HG02588 (cell line): ENCODE measurements around the gene LSG1.

Experiments used
- ATAC-seq: cut with Tn5 transposase; IDR thresholded peaks from one replicate; pipeline ENCODE4 v1.9.1; 2021; ENCODE audit warnings: mild to moderate bottlenecking, moderate library complexity; ENCODE audit not compliant: unreplicated experiment

LSG1 gene

GRCh38 chr3:194671900-194672808 is at the start of gene LSG1:
Gene LSG1, minus strand, starts transcription at chr3:194672191. Its CDS starts 29 bp downstream, at chr3:194672162.
- peak; percentile 83 for ATAC-seq

- ATAC-seq = no peak
These were observed 48.1 kb upstream of the LSG1 start for GRCh38 chr3:194720048-194720447.

- ATAC-seq = no peak
These were observed 46.1 kb upstream of the LSG1 start for GRCh38 chr3:194718079-194718478.

GRCh38 chr3:194715022-194715800 is 43.2 kb upstream of the LSG1 start:
- ATAC-seq = no peak

GRCh38 chr3:194714564-194714963 is 42.6 kb upstream of the LSG1 start:
- no peak for ATAC-seq

- no peak for ATAC-seq
These were observed 42.1 kb upstream of the LSG1 start for GRCh38 chr3:194714137-194714455.

- no peak for ATAC-seq
These were observed 41.5 kb upstream of the LSG1 start for GRCh38 chr3:194713299-194714136.

GRCh38 chr3:194711913-194712312 is 39.9 kb upstream of the LSG1 start:
- ATAC-seq = no peak

GRCh38 chr3:194711286-194711685 is 39.3 kb upstream of the LSG1 start:
- no peak for ATAC-seq

- no peak for ATAC-seq
These were observed 35.2 kb upstream of the LSG1 start for GRCh38 chr3:194707147-194707540.

- ATAC-seq = no peak
These were observed 33.8 kb upstream of the LSG1 start for GRCh38 chr3:194705761-194706160.

GRCh38 chr3:194705227-194705626 is 33.2 kb upstream of the LSG1 start:
- ATAC-seq = no peak

- no peak for ATAC-seq
These were observed 30.6 kb upstream of the LSG1 start for GRCh38 chr3:194702545-194702944.

GRCh38 chr3:194696702-194697101 is 24.7 kb upstream of the LSG1 start:
- ATAC-seq = no peak

- peak; percentile 78 for ATAC-seq
These were observed 19.7 kb upstream of the LSG1 start for GRCh38 chr3:194691481-194692283.

GRCh38 chr3:194690501-194691372 is 18.7 kb upstream of the LSG1 start:
- ATAC-seq = no peak

GRCh38 chr3:194689493-194689944 is 17.5 kb upstream of the LSG1 start:
- no peak for ATAC-seq

- ATAC-seq = no peak
These were observed 17.0 kb upstream of the LSG1 start for GRCh38 chr3:194688946-194689345.

GRCh38 chr3:194688200-194688740 is 16.3 kb upstream of the LSG1 start:
- ATAC-seq = no peak
